Esophagus muscularis mucosa (tissue), 4 donors: Measurements from ENCODE around the gene RHOBTB3. TPM values are rescaled to one million over a fixed set of nuclear protein-coding genes. Genes with fewer than 3 reads are reported as not detected.

Experiments
- DNase-seq: peaks from one replicate; pipeline ENCODE4 v3.0.0-alpha.2; 2017; ENCODE audit errors: extremely low spot score
- H3K27ac ChIP-seq, 4 donors: fragments of 200-600 bp; sonication (generic); replicated peaks in 1 of 4; 1 replicate in 3 of 4; 2 replicates in 1 of 4; pipeline ENCODE4 v1.5.1; 2016 to 2019; ENCODE audit warnings: mild to moderate bottlenecking in 1 of 4
- H3K27me3 ChIP-seq, 4 donors: fragments of 200-600 bp; sonication (generic); one replicate each; pipeline versions ENCODE4 v1.5.1 to v1.6.0; 2016 to 2019
- H3K36me3 ChIP-seq, 4 donors: fragments of 200-600 bp; sonication (generic); one replicate each; pipeline ENCODE4 v1.5.1; 2016 to 2019
- H3K4me1 ChIP-seq, 4 donors: fragments of 200-600 bp; sonication (generic); one replicate each; pipeline ENCODE4 v1.5.1; 2016 to 2019
- H3K4me3 ChIP-seq, 4 donors: fragments of 200-600 bp; sonication (generic); 1 replicate in 2 of 4; 2 replicates in 2 of 4; pipeline ENCODE4 v1.5.1; 2016 to 2019; ENCODE audit warnings: mild to moderate bottlenecking in 4 of 4, moderate library complexity in 1 of 4
- H3K9me3 ChIP-seq, 4 donors: fragments of 200-600 bp; sonication (generic); 1 replicate in 3 of 4; 2 replicates in 1 of 4; pipeline ENCODE4 v1.5.1; 2016 to 2019
- CTCF ChIP-seq, 3 experiments: fragments of 200-600 bp in 2 of 3; fragments of 450-650 bp in 1 of 3; sonication (generic) in 2 of 3; IDR thresholded peaks; one replicate each; pipeline ENCODE4 v1.5.1; 2017 to 2019; ENCODE audit warnings: antibody characterized with exemption in 3 of 3, mild to moderate bottlenecking in 2 of 3, moderate library complexity in 1 of 3
- EP300 ChIP-seq: sonication (generic); formaldehyde crosslinking; IDR thresholded peaks from one replicate; pipeline ENCODE4 v1.6.1; 2017; ENCODE audit warnings: antibody characterized with exemption
- POLR2A ChIP-seq: fragments of 450-650 bp; IDR thresholded peaks from one replicate; pipeline ENCODE4 v1.6.1; 2017; ENCODE audit warnings: antibody characterized with exemption, moderate library complexity, mild to moderate bottlenecking, low read depth
- POLR2AphosphoS5 ChIP-seq, 2 donors: sonication (generic); formaldehyde crosslinking; IDR thresholded peaks; one replicate each; pipeline ENCODE4 v1.6.1; 2017; ENCODE audit warnings: antibody characterized with exemption in 2 of 2
- WGBS: methylation state at CpG from one replicate; pipeline ENCODE4 v1.1.5; 2018; 5-methylcytosine and 5-hydroxymethylcytosine counted together
- intact Hi-C: fragments of 100-400 bp; cut with DNase I; formaldehyde crosslinking; loops from one replicate; pipeline ENCODE4 v1.15.1; 2023
- total RNA-seq, 4 donors: library from RNA; depleted of rRNA; stranded (reverse); fragments of >200 nt; gene quantifications; one replicate each; pipeline versions ENCODE4 v1.1.0 to v1.2.1, GENCODE V29; 2016

The RHOBTB3 gene
- total RNA-seq, 4 donors from 2014 or later: 72.9 to 165 (median 89.2) TPM

- H3K27me3 ChIP-seq: no peaks in the 10 kb centered on the region
- TF ChIP-seq EP300: no peak
- TF ChIP-seq CTCF (IDR thresholded peaks at IDR 0.05): no peak
- TF ChIP-seq POLR2A: no peak
- TF ChIP-seq POLR2AphosphoS5 (IDR thresholded peaks at IDR 0.05): no peak
- intact Hi-C loops: no loop called here
- DNase-seq: no peak
- peaks cover 27 to 47% (median 36%) of the 10 kb centered on the region in 4 donors for H3K4me1 ChIP-seq
- H3K27ac ChIP-seq: no peak overlapping the region
- no peaks in the 10 kb centered on the region for H3K9me3 ChIP-seq
- WGBS: 78% methylated on average over 1 of the region's 1 CpG
- H3K4me3 ChIP-seq: no peak overlapping the region
- no peaks in the 10 kb centered on the region for H3K36me3 ChIP-seq
These were observed 107.4 kb downstream of the RHOBTB3 start for GRCh38 chr5:95838556-95838955.

GRCh38 chr5:95839658-95840057 is 108.5 kb downstream of the RHOBTB3 start:
- WGBS: 86% methylated on average over 2 of the region's 2 CpGs
- H3K9me3 ChIP-seq: no peaks in the 10 kb centered on the region
- peaks cover 20 to 41% (median 31%) of the 10 kb centered on the region in 4 donors for H3K4me1 ChIP-seq
- H3K36me3 ChIP-seq: no peaks in the 10 kb centered on the region
- no peak overlapping the region for H3K27ac ChIP-seq
- DNase-seq: no peak
- no peak overlapping the region for H3K4me3 ChIP-seq
- intact Hi-C loops: no loop called here
- TF ChIP-seq CTCF (IDR thresholded peaks at IDR 0.05) (no peak), EP300 (no peak), POLR2A (no peak)
- no peaks in the 10 kb centered on the region for H3K27me3 ChIP-seq

GRCh38 chr5:95840956-95841705 is 110.0 kb downstream of the RHOBTB3 start:
- no peak for DNase-seq
- intact Hi-C loops: no loop called here
- H3K36me3 ChIP-seq: no peaks in the 10 kb centered on the region
- H3K27me3 ChIP-seq: no peaks in the 10 kb centered on the region
- H3K4me3 ChIP-seq: no peak overlapping the region
- 73% methylated on average over 1 of the region's 1 CpG for WGBS
- TF ChIP-seq POLR2A (no peak), EP300 (no peak), POLR2AphosphoS5 (IDR thresholded peaks at IDR 0.05) (no peak), CTCF (IDR thresholded peaks at IDR 0.05) (no peak)
- peaks cover 6 to 29% (median 19%) of the 10 kb centered on the region in 4 donors for H3K4me1 ChIP-seq
- peak overlapping the region; percentile 40 to 61 (median 44) for H3K27ac ChIP-seq
- H3K9me3 ChIP-seq: no peaks in the 10 kb centered on the region

GRCh38 chr5:95841914-95842812 is 111.0 kb downstream of the RHOBTB3 start:
- H3K9me3 ChIP-seq: no peaks in the 10 kb centered on the region
- H3K4me3 ChIP-seq: no peak overlapping the region
- intact Hi-C loops: no loop called here
- no peaks in the 10 kb centered on the region for H3K36me3 ChIP-seq
- TF ChIP-seq EP300 (peak; percentile 26), POLR2AphosphoS5 (IDR thresholded peaks at IDR 0.05) (peak; percentile 71 to 78), POLR2A (no peak)
- WGBS: 75% methylated on average over 8 of the region's 8 CpGs
- H3K27ac ChIP-seq: peak overlapping the region; percentile 40 to 61 (median 44)
- DNase-seq: no peak
- peaks cover 3 to 21% (median 13%) of the 10 kb centered on the region in 4 donors for H3K4me1 ChIP-seq
- H3K27me3 ChIP-seq: no peaks in the 10 kb centered on the region
